SHP77 (cell line): Measurements from ENCODE around the gene GLDN.

Experiments
- DNase-seq, 2 experiments: peaks; one replicate each; lab custom pipeline; 2025; lab: John Stamatoyannopoulos, UW

The GLDN gene

GRCh38 chr15:51341366-51342226 is at the start of gene GLDN:
GLDN (plus strand) TSS chr15:51341655; CDS start chr15:51341685, 30 bp downstream.
- DNase-seq: peak; percentile 56 to 69

- peak in 1 of 2 experiments; percentile 62 for DNase-seq
Observed at GRCh38 chr15:51298620-51299019, 42.8 kb upstream of the GLDN start.

GRCh38 chr15:51299187-51300015 is 42.1 kb upstream of the GLDN start:
- DNase-seq: peak; percentile 95

GRCh38 chr15:51302480-51302879 is 39.0 kb upstream of the GLDN start:
- DNase-seq: no peak

GRCh38 chr15:51303462-51303980 is 37.9 kb upstream of the GLDN start:
- no peak for DNase-seq

GRCh38 chr15:51307325-51307724 is 34.1 kb upstream of the GLDN start:
- no peak for DNase-seq

GRCh38 chr15:51307811-51308210 is 33.6 kb upstream of the GLDN start:
- peak in 1 of 2 experiments; percentile 8 for DNase-seq

- DNase-seq: no peak
Observed at GRCh38 chr15:51310064-51310463, 31.4 kb upstream of the GLDN start.

GRCh38 chr15:51311510-51311909 is 29.9 kb upstream of the GLDN start:
- DNase-seq: no peak

GRCh38 chr15:51312166-51313073 is 29.0 kb upstream of the GLDN start:
- peak in 1 of 2 experiments; percentile 35 for DNase-seq

GRCh38 chr15:51313074-51313393 is 28.4 kb upstream of the GLDN start:
- no peak for DNase-seq

- no peak for DNase-seq
Observed at GRCh38 chr15:51313644-51314280, 27.7 kb upstream of the GLDN start.

GRCh38 chr15:51314391-51315337 is 26.8 kb upstream of the GLDN start:
- DNase-seq: no peak

GRCh38 chr15:51315726-51316125 is 25.7 kb upstream of the GLDN start:
- DNase-seq: no peak

- no peak for DNase-seq
Observed at GRCh38 chr15:51316636-51317035, 24.8 kb upstream of the GLDN start.

- DNase-seq: no peak
Observed at GRCh38 chr15:51318382-51319150, 22.9 kb upstream of the GLDN start.

- no peak for DNase-seq
Observed at GRCh38 chr15:51319539-51319938, 21.9 kb upstream of the GLDN start.

- DNase-seq: no peak
Observed at GRCh38 chr15:51320843-51321242, 20.6 kb upstream of the GLDN start.

GRCh38 chr15:51321316-51321715 is 20.1 kb upstream of the GLDN start:
- no peak for DNase-seq
